Left ventricle myocardium inferior (tissue), 1 donor: ENCODE data around the gene TATDN2. TPM values are rescaled to one million over a fixed set of nuclear protein-coding genes. Genes with fewer than 3 reads are reported as not detected.

Experiments used
- DNase-seq: peaks from one replicate; pipeline ENCODE4 v3.0.0-alpha.2; 2020
- H3K27ac ChIP-seq: fragments of 200-600 bp; replicated peaks from 2 replicates; pipeline ENCODE4 v1.8.0; 2021
- H3K27me3 ChIP-seq: fragments of 200-600 bp; 2 replicates; pipeline ENCODE4 v1.8.0; 2021; ENCODE audit warnings: low read depth
- H3K36me3 ChIP-seq: fragments of 200-600 bp; 2 replicates; pipeline ENCODE4 v1.8.0; 2021
- H3K4me1 ChIP-seq: fragments of 200-600 bp; 2 replicates; pipeline ENCODE4 v1.8.0; 2021
- H3K4me3 ChIP-seq: fragments of 200-600 bp; 2 replicates; pipeline ENCODE4 v1.8.0; 2021; ENCODE audit warnings: mild to moderate bottlenecking, moderate library complexity
- H3K9me3 ChIP-seq: fragments of 200-600 bp; replicated peaks from 2 replicates; pipeline ENCODE4 v1.8.0; 2021
- CTCF ChIP-seq: fragments of 200-600 bp; IDR thresholded peaks from 2 replicates; pipeline ENCODE4 v1.8.0; 2021; ENCODE audit warnings: antibody characterized with exemption, mild to moderate bottlenecking, borderline replicate concordance
- intact Hi-C: fragments of 100-400 bp; cut with micrococcal nuclease; formaldehyde crosslinking; loops from one replicate; pipeline ENCODE4 v1.11.0; 2022
- total RNA-seq: library from RNA; stranded (reverse); fragmentation: NEBNext Ultra II Directional; extraction: Animal tissue kit (Norgen Biotek cat#: 25700); gene quantifications from one replicate; pipeline ENCODE4 v1.2.1, GENCODE V29; 2021
- donor health status: DM: no; HTN: yes; CAD: no; lungs with severe emphysema.

The TATDN2 gene
- total RNA-seq, 1 donor from 2014 or later = 15.8 TPM

DNA sequence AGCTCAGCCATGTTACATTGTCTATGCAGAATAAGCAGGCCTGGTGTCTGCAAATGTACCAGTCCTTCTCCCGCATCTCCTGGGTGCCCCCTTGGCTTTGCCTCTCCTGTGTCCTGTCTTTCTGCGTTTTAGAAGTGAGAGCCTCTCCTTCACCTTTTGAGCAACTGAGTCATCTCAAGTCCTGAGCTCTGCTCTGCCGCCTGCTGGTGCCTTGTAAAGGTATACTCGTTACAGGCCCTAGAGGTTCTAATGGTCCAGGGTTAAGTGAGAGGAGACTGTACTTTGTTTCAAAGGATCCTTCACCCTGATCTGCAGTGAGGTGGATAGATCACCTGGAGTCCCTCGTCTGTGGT is 31.9 kb downstream of the TATDN2 start:
- Histone ChIP-seq H3K4me3 (no peak overlapping the region), H3K36me3 (peaks cover 72% of the 10 kb centered on the region), H3K4me1 (peaks cover 19% of the 10 kb centered on the region), H3K27ac (no peak overlapping the region), H3K9me3 (no peaks in the 10 kb centered on the region), H3K27me3 (no peaks in the 10 kb centered on the region)
- intact Hi-C loops = no loop called here
- DNase-seq = no peak
- TF ChIP-seq CTCF = no peak

- H3K9me3 ChIP-seq = no peaks in the 10 kb centered on the region
- peaks cover 76% of the 10 kb centered on the region for H3K36me3 ChIP-seq
- no peak for DNase-seq
- H3K27me3 ChIP-seq = no peaks in the 10 kb centered on the region
- peaks cover 19% of the 10 kb centered on the region for H3K4me1 ChIP-seq
- H3K4me3 ChIP-seq = no peak overlapping the region
- intact Hi-C loops = no loop called here
- TF ChIP-seq CTCF = no peak
- no peak overlapping the region for H3K27ac ChIP-seq
These were observed 32.3 kb downstream of the TATDN2 start for GRCh38 chr3:10280571-10280970.

DNA sequence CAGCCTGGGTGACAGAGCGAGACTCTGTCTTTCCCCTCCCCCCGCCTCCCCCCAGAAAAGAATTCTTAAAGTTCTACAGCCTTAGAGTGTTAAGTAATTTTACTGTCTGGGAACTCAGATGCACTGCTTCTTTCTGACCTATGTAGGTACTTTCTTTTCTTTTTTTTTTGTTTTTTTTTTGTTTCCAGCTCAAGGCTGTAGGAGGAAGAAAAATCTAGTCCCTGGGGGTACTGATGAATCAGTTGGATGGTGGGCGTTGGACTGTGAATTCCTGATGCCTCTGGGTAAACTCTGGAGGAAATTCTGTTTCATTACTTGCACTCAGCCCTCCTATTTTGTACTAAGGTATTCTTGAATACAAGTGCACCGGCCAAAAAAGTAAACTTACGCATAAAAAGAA is 33.7 kb downstream of the TATDN2 start:
- H3K4me3 ChIP-seq = no peak overlapping the region
- TF ChIP-seq CTCF = no peak
- H3K27ac ChIP-seq = no peak overlapping the region
- H3K36me3 ChIP-seq = peaks cover 75% of the 10 kb centered on the region
- H3K27me3 ChIP-seq = no peaks in the 10 kb centered on the region
- no peaks in the 10 kb centered on the region for H3K9me3 ChIP-seq
- intact Hi-C loops = no loop called here
- peaks cover 19% of the 10 kb centered on the region for H3K4me1 ChIP-seq
- no peak for DNase-seq

GRCh38 chr3:10283638-10284037 is 35.4 kb downstream of the TATDN2 start:
- peak; percentile 53 for DNase-seq
- intact Hi-C loops = no loop called here
- H3K36me3 ChIP-seq = peaks cover 75% of the 10 kb centered on the region

DNA sequence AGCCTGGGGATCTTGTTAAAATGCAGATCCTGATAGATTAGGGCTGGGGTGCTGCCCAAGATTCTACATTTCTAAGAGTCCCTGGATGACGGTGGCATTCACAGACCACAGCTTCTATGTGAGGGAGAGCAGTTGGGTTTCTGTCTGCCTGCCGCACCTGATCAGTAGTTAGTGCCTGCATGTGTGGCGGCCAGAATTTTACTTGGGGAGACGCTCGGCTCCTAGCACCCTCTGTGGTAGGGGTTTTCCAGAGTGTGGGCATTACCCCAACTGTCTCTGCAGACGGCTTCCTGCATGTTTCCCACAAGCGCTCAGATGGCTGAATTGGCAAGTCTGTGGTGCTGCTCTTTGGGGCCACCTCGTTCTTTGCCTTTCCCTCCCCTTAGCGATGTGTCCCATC is 36.2 kb downstream of the TATDN2 start:
- H3K27me3 ChIP-seq = no peaks in the 10 kb centered on the region
- peaks cover 19% of the 10 kb centered on the region for H3K4me1 ChIP-seq
- H3K36me3 ChIP-seq = peaks cover 71% of the 10 kb centered on the region
- H3K9me3 ChIP-seq = no peaks in the 10 kb centered on the region
- DNase-seq = no peak
- no peak overlapping the region for H3K27ac ChIP-seq
- intact Hi-C loops = no loop called here
- no peak overlapping the region for H3K4me3 ChIP-seq
- TF ChIP-seq CTCF = no peak

More at GRCh38 chr3:10283638-10284037, 35.4 kb downstream of the TATDN2 start:
- Histone ChIP-seq H3K27me3 (no peaks in the 10 kb centered on the region), H3K4me3 (no peak overlapping the region), H3K9me3 (no peaks in the 10 kb centered on the region), H3K27ac (no peak overlapping the region), H3K4me1 (peaks cover 19% of the 10 kb centered on the region)
- TF ChIP-seq CTCF = no peak
